GM18867 (cell line): Measurements from ENCODE around the gene MAML3.

Experiments used
- ATAC-seq: cut with Tn5 transposase; IDR thresholded peaks from one replicate; pipeline ENCODE4 v1.9.1; 2021; ENCODE audit warnings: mild to moderate bottlenecking, moderate library complexity; ENCODE audit not compliant: unreplicated experiment

MAML3 gene

GRCh38 chr4:139823746-139824145, 330.2 kb downstream of the MAML3 start:
- ATAC-seq: no peak

DNA sequence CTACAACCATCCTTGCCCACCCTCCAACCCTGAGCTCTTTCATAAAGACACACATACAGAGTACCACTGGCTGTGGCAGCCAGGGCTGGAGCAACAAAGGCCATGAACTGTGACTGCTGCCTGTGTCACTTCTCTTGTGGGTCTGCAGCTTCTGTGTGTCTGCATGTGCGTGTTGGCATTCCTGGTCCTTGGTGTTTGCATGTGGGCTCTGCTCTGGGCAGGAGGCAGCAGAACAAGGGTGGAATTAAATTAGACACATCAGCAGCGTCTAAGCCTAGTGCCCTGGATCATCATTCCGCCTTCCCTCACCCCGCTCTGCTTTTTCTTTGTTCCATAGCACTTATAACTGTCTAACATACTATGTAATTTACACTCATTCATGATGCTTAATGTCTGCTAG, 330.6 kb downstream of the MAML3 start:
- ATAC-seq: no peak

- ATAC-seq: no peak
These were observed 331.6 kb downstream of the MAML3 start for GRCh38 chr4:139822391-139822790.

DNA sequence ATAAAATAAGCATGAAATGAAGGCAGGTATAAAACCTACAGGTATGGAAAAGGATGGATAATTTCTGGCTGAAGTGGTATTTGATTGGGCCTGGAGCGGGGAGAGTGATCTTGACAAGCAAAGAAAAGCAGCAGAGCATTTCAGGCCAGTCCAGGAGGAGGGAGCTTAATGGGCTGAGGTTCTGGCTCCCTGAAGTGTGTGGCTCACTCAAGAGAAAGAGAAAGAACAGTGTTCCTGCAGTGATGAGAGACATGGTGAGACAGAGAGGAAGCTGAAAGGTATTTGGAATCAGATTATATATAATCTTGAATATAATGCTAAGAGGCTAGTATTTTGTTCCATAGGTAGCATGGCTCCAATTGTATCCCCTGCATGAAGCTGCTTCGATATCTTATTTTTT, 334.9 kb downstream of the MAML3 start:
- ATAC-seq: no peak

- ATAC-seq: no peak
These were observed 336.1 kb downstream of the MAML3 start for GRCh38 chr4:139817657-139818452.

DNA sequence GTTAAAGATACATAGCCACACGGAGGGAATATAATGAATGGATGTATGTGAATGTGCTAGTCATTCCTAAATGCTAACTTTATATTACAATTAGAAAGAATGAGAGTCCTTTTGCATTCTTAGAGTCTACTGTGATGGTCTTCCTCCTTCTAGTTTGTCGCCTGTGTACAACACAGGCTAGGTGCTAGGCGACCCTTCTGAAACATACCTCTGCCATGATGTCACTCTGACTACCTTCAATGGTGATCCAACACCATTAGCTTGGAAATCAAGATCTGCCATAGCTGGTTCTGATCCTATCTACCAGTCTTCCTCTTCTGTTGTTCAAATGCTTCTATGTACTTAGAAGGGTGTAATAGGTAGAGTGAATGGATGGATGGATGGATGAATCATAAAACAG, 337.1 kb downstream of the MAML3 start:
- ATAC-seq: no peak

- ATAC-seq: no peak
These were observed 338.0 kb downstream of the MAML3 start for GRCh38 chr4:139815778-139816601.

GRCh38 chr4:139814323-139815015, 339.5 kb downstream of the MAML3 start:
- ATAC-seq: no peak

GRCh38 chr4:139813881-139814280, 340.1 kb downstream of the MAML3 start:
- no peak for ATAC-seq

DNA sequence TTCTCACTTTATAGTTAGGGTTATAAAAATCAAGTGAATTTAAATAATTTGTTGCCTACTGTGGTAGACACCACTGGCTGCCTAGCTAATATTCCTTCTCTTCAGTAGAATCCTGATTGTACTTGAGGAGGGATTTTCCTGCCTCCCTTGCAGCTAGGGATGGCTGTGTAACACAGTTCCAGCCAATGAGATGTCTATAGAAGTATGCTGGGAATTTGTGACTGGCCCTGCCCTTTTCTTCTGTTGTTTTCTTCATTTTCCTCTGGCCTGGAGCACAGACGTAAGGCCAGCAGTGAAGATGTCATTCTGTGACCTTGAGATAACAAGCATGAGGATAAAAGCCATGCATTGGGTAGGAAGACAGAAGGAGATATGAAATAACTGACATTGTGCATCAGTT, 343.3 kb downstream of the MAML3 start:
- ATAC-seq: no peak

DNA sequence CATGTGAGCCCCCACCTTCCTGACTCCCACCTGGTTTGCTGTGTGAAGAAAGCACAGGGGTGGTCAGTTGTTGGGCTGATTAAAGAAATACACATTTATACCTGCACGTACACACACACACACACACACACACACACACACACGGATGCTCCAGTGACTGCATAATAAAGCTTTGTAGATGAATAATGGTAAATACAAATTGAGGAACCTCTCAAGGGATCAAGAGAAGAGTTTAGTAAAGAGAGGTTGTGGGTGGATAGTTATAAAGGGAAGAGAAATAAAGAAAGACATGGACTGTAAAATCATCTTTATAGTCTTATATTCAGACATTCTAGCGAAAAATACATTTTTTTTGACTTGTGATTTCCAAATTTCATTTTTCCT, 344.2 kb downstream of the MAML3 start:
- no peak for ATAC-seq

GRCh38 chr4:139808808-139809756, 344.9 kb downstream of the MAML3 start:
- no peak for ATAC-seq

DNA sequence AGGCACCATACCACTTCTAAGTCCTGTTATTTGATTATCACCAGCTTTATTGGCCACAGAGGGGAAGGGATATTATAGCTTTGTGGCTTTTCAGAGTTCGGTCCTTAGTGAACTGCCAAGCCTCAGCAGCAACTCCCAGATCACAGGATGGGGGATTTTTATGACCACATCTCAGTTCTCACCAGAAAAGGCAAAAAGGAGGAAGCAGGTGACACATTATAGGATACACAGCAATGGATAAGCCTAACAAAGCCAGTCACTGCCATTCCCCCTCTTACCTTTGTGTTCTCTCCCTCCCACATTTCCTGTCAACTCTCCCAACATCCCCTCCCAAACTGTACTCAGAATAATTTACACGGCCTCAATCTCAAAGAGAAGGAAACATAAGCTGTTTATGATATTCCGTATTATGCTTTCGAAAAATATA, 345.6 kb downstream of the MAML3 start:
- no peak for ATAC-seq

GRCh38 chr4:139807483-139807882, 346.5 kb downstream of the MAML3 start:
- ATAC-seq: no peak

DNA sequence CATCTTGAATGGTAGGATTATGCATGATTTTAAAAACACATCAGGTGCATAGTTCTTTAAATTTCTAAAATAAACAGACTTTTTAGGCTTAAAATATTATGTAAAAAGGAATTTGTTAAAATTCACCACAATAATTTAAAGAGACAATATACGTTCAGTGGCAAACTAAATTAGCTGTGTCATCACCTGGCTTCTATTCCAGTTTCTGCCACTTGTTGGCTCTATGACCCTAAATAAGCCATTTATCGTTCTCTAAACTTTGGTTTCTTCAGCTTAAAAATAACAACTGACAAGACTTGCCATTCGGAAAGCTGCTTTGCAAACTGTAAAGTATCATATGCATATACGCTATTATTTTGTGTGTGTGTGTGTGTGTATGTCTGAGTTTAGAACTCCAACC, 347.1 kb downstream of the MAML3 start:
- ATAC-seq: no peak

DNA sequence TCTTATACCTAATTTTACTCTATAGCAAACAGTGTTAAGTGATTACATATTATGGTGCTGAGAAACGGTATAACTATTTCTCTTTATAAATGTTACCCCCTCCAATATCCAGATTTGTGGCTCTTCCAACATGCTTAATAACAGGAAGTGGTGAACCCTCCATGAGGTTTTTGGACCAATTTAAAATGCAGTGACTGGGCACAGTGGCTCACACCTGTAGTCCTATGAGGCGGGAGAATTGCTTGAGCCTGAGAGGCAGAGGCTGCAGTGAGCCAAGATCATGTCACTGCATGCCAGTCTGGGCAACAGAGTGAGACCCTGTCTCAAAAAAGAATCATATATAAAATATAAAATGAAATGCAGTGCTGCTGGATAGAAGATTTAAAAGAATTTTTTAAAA, 351.1 kb downstream of the MAML3 start:
- ATAC-seq: no peak

DNA sequence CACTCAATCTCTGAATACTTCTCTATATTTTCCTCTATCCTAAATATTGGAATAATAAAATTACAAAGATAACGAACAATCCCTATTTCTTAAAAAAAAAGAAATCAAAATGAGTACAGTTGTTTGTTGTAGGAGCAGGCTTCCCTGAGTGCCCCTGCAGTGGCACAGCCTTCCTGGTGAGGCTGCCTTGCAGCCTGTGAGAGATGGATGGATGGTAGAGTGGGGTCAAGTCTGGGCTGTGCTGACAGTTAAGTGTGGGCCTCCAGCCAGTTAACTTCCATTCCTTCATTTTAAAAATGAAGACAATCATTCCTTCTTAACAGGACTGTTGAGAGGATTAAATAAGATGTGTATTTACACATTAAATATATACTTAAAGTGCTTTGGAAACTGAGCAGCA, 351.5 kb downstream of the MAML3 start:
- no peak for ATAC-seq

DNA sequence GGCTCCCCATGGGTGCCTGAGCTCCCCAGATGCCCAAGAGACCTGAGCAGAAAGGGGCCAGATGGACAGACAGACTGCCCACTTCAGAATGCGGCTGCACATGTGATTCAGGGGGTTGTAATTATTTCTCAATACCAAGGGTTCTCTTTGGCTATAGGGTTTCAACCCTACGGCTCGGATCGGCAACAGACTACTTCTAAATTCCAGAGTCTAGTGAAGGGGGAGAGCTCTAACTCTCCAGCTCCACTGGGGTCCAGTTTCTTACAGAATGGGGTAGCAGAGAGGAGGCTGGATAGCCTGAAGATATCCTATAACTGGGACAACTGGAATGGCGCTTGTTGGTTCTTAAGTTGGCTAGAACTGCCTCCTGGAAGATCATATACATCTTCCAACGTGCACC, 352.1 kb downstream of the MAML3 start:
- no peak for ATAC-seq

DNA sequence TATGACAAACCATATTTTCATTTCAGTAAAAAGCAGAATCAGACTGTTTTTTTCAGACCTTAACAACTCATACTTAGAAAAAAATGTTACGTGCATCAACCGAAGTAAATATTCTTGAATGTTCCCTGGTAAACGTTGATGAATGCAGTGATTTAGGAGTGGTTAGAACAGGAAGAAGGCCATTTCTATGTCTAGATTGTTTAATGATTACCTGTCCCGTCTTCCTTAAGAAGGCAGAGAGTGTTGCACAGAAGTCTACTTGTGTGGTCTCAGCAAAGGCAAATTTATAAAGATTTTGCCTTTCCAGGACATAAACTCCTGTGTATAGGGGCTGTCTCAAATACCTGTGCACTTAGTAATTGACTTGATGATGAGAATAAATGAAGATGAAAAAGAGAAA, 353.9 kb downstream of the MAML3 start:
- no peak for ATAC-seq

DNA sequence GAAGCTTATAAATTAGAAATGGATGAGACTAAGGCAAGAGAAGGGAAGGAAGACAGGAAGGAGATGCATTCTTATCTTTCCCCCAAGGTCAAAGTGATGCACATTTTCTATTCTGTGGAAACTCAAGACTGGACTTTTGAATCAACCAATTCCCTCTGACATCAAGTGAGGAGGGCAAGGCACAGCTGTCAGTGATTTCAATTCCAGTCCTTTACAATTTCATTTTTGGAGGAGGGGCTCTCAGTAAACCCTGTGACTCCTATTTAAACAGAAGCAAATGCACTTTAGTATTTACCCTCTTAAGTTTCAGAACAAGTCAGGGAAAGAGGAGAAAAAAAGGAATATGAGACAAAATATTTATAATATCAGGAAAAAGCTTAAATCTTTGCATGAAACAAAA, 354.4 kb downstream of the MAML3 start:
- no peak for ATAC-seq

GRCh38 chr4:139798456-139798855, 355.5 kb downstream of the MAML3 start:
- no peak for ATAC-seq
